K562 (cell line): Measurements from ENCODE around the gene ERLEC1. TPM values are rescaled to one million over a fixed set of nuclear protein-coding genes. Genes with fewer than 3 reads are reported as not detected.

ENCODE experiments used
- ATAC-seq: fragments of 200-7000 bp; cut with Tn5 transposase; 3 replicates; pipeline ENCODE4 v1.9.1; 2020; ENCODE audit warnings: moderate library complexity
- BruUV-seq: library from RNA; stranded (reverse); fragments of 400-500 nt; replicated peaks from 2 replicates; lab custom pipeline; 2021; lab: Mats Ljungman, UMichigan
- CTCF ChIA-PET: fragments of 300-600 bp; formaldehyde crosslinking; extraction: SDS; loops from one replicate; lab custom pipeline; 2021; ENCODE audit warnings: low intra/inter-chr PET ratio; lab: Yijun Ruan, JAX
- POLR2A ChIA-PET: fragments of 300-600, 350-650 bp; sonication (Branson Sonifier 250); formaldehyde crosslinking; extraction: SDS; loops from one replicate; lab custom pipeline; 2021; ENCODE audit warnings: antibody characterized with exemption, inconsistent platforms; lab: Yijun Ruan, JAX
- DNase-seq, 4 experiments: peaks; one replicate each; pipeline versions ENCODE4 v3.0.0 to v3.0.0-alpha.2; 2011 to 2018; ENCODE audit warnings: low spot score in 3 of 4, mixed read lengths in 3 of 4; ENCODE audit errors: extremely low read depth in 1 of 4
- FAIRE-seq: peaks from 2 replicates; lab custom pipeline; 2011; peaks lifted over from hg19 to GRCh38; lab: Jason Lieb, UNC
- H2AFZ ChIP-seq: 2 replicates; pipeline ENCODE4 v1.6.0; 2011; ENCODE audit warnings: low read depth, low read length, control low read depth, inconsistent platforms
- H3K27ac ChIP-seq: fragments of 200-600 bp; 3 replicates; pipeline ENCODE4 v1.8.0; 2011; ENCODE audit warnings: low read depth, mild to moderate bottlenecking, control low read depth, inconsistent platforms, low read length, moderate library complexity, mixed read lengths; ENCODE audit errors: extremely low read depth
- H3K27me3 ChIP-seq, 2 experiments: fragments of 300-600 bp in 1 of 2; 2 replicates in 1 of 2; 3 replicates in 1 of 2; pipeline versions ENCODE4 v1.6.0 to v1.8.0; 2011; ENCODE audit warnings: inconsistent platforms in 2 of 2, low read length in 2 of 2, mild to moderate bottlenecking in 1 of 2, mixed read lengths in 1 of 2, moderate library complexity in 1 of 2; ENCODE audit not compliant: control insufficient read depth in 2 of 2, insufficient read depth in 2 of 2
- H3K36me3 ChIP-seq: fragments of 300-600 bp; 3 replicates; pipeline ENCODE4 v1.8.0; 2011; ENCODE audit warnings: mild to moderate bottlenecking, low read length, inconsistent platforms; ENCODE audit not compliant: control insufficient read depth, insufficient read depth
- H3K4me1 ChIP-seq, 2 experiments: fragments of 200-600 bp in 1 of 2; replicated peaks in 1 of 2; 2 replicates in 1 of 2; 3 replicates in 1 of 2; pipeline versions ENCODE4 v1.5.1 to v1.8.0; 2011; ENCODE audit warnings: inconsistent platforms in 2 of 2, low read length in 2 of 2, mild to moderate bottlenecking in 1 of 2, mixed read lengths in 1 of 2, moderate library complexity in 1 of 2; ENCODE audit not compliant: control insufficient read depth in 2 of 2, insufficient read depth in 2 of 2
- H3K4me2 ChIP-seq: 2 replicates; pipeline ENCODE4 v1.6.1; 2011; ENCODE audit warnings: low read length, control low read depth, inconsistent platforms, mixed read lengths; ENCODE audit not compliant: insufficient read depth
- H3K4me3 ChIP-seq: fragments of 200-600 bp; sonication (generic), shearing (Covaris generic); 2 replicates; pipeline ENCODE4 v1.5.1; 2016; ENCODE audit warnings: control low read depth, inconsistent platforms
- H3K79me2 ChIP-seq: fragments of 200-600 bp; 3 replicates; pipeline ENCODE4 v1.8.0; 2011; ENCODE audit warnings: low read length, inconsistent platforms; ENCODE audit not compliant: control insufficient read depth, insufficient read depth
- H3K9ac ChIP-seq, 2 experiments: 2 replicates each; pipeline versions ENCODE4 v1.6.0 to v1.6.1; 2011; ENCODE audit warnings: low read depth in 2 of 2, low read length in 2 of 2, control low read depth in 1 of 2, inconsistent platforms in 1 of 2, mild to moderate bottlenecking in 1 of 2, mixed read lengths in 1 of 2; ENCODE audit not compliant: insufficient read depth in 1 of 2
- H3K9me1 ChIP-seq: one replicate; pipeline ENCODE4 v1.6.0; 2011; ENCODE audit warnings: inconsistent platforms, mild to moderate bottlenecking, low read length, moderate library complexity; ENCODE audit not compliant: control insufficient read depth, insufficient read depth
- H3K9me3 ChIP-seq: replicated peaks from 2 replicates; pipeline ENCODE4 v1.5.1; 2011; ENCODE audit warnings: low read depth, low read length, inconsistent platforms; ENCODE audit not compliant: control insufficient read depth, insufficient read depth
- H4K20me1 ChIP-seq: replicated peaks from 2 replicates; pipeline ENCODE4 v1.6.1; 2011; ENCODE audit warnings: low read length, inconsistent platforms, mixed read lengths; ENCODE audit not compliant: control insufficient read depth, insufficient read depth
- ARNT ChIP-seq, 2 experiments: fragments of 450-650 bp; IDR thresholded peaks; 2 replicates each; pipeline ENCODE4 v1.6.1; 2016; ENCODE audit warnings: mild to moderate bottlenecking in 1 of 2
- ASH1L ChIP-seq: fragments of 450-650 bp; IDR thresholded peaks from 2 replicates; pipeline ENCODE4 v1.6.1; 2018; ENCODE audit warnings: borderline replicate concordance, mild to moderate bottlenecking, low read depth; ENCODE audit not compliant: partially characterized antibody
- BDP1 ChIP-seq: IDR thresholded peaks from 3 replicates; pipeline ENCODE4 v1.6.1; 2011; ENCODE audit not compliant: insufficient read length, insufficient read depth
- HDAC1 ChIP-seq, 2 experiments: fragments of 450-650 bp; IDR thresholded peaks; 2 replicates each; pipeline ENCODE4 v1.6.1; 2016 to 2017; ENCODE audit warnings: inconsistent platforms in 1 of 2, mild to moderate bottlenecking in 1 of 2, moderate library complexity in 1 of 2
- HNRNPUL1 ChIP-seq: fragments of 200-400 bp; formaldehyde crosslinking; IDR thresholded peaks from 2 replicates; pipeline ENCODE4 v1.6.1; 2017; ENCODE audit warnings: low read length
- KDM2B ChIP-seq: fragments of 250-450 bp; sonication (Bioruptor Pico); IDR thresholded peaks from 2 replicates; pipeline ENCODE4 v1.8.0; 2021; ENCODE audit warnings: mild to moderate bottlenecking, moderate library complexity
- KHSRP ChIP-seq: fragments of 450-650 bp; IDR thresholded peaks from 2 replicates; pipeline ENCODE4 v1.6.1; 2017
- NR2C2 ChIP-seq, 2 experiments: fragments of 200-800 bp in 1 of 2; sonication (Bioruptor generic) in 1 of 2; sonication (generic) in 1 of 2; formaldehyde crosslinking in 1 of 2; IDR thresholded peaks; 2 replicates each; pipeline versions ENCODE4 v1.6.1 to v1.8.0; 2016 to 2022; ENCODE audit warnings: mild to moderate bottlenecking in 1 of 2, missing compliant biosample characterization in 1 of 2, missing genetic modification characterization in 1 of 2, missing genetic modification reagents in 1 of 2
- NR4A1 ChIP-seq, 2 experiments: fragments of 250-450 bp in 1 of 2; fragments of 450-650 bp in 1 of 2; sonication (Bioruptor Pico) in 1 of 2; IDR thresholded peaks; 2 replicates each; pipeline versions ENCODE4 v1.4.0 to v1.6.1; 2016 to 2020; ENCODE audit warnings: mild to moderate bottlenecking in 2 of 2, missing compliant biosample characterization in 1 of 2, missing genetic modification characterization in 1 of 2, moderate library complexity in 1 of 2
- RCOR1 ChIP-seq, 2 experiments: IDR thresholded peaks; 2 replicates each; pipeline ENCODE4 v1.6.1; 2012; ENCODE audit warnings: low read depth in 2 of 2, low read length in 2 of 2, borderline replicate concordance in 1 of 2, improper control_type of control experiment in 1 of 2
- SMAD1 ChIP-seq: fragments of 150-350 bp; IDR thresholded peaks from 2 replicates; pipeline ENCODE4 v1.6.1; 2014; ENCODE audit warnings: low read length, low read depth; ENCODE audit not compliant: partially characterized antibody
- SMARCB1 ChIP-seq: IDR thresholded peaks from 2 replicates; pipeline ENCODE4 v1.6.1; 2011; ENCODE audit warnings: improper control_type of control experiment, low read depth; ENCODE audit not compliant: insufficient read length
- ZC3H11A ChIP-seq: IDR thresholded peaks from 2 replicates; pipeline ENCODE4 v1.6.1; 2012; ENCODE audit warnings: low read depth, low read length, improper control_type of control experiment
- ZNF717 ChIP-seq: fragments of 250-450 bp; sonication (Bioruptor Pico); IDR thresholded peaks from 2 replicates; pipeline ENCODE4 v1.5.0; 2021
- ZNF77 ChIP-seq: fragments of 250-450 bp; sonication (Bioruptor Pico); IDR thresholded peaks from 2 replicates; pipeline ENCODE4 v1.5.0; 2020
- WGBS: fragments of 100-300 bp; shearing (Covaris generic); methylation state at CpG from one replicate; pipeline ENCODE4 v1.1.6; 2016; ENCODE audit warnings: low coverage, mixed read lengths; ENCODE audit not compliant: insufficient coverage; ENCODE audit errors: missing lambda C conversion rate; 5-methylcytosine and 5-hydroxymethylcytosine counted together
- in situ Hi-C: fragments of 300-500 bp; cut with MboI; formaldehyde crosslinking; loops from 4 replicates; pipeline ENCODE4 v1.15.0; 2018; ENCODE audit warnings: inconsistent platforms, mixed read lengths
- intact Hi-C: fragments of 100-400 bp; cut with micrococcal nuclease; formaldehyde crosslinking; loops from 2 replicates; pipeline ENCODE4 v1.14.2; 2022
- polyA plus RNA-seq, 8 experiments: library from polyadenylated mRNA; depleted of rRNA in 4 of 8; stranded (reverse) in 5 of 8; unstranded in 3 of 8; fragments of >200 nt; fragmentation: Nextera tagmentation in 2 of 8; fragmentation: Illumina TruSeq in 1 of 8; extraction: Ambion mirVana in 2 of 8; extraction: Trizol in 1 of 8; gene quantifications; 2 replicates each; pipeline versions ENCODE4 v1.2.1 to v1.2.3, GENCODE V29; 2011 to 2014; ENCODE audit warnings: inconsistent platforms in 1 of 8, missing spikeins in 1 of 8
- total RNA-seq, 7 experiments: library from RNA; depleted of rRNA in 6 of 7; stranded (reverse); fragments of >200 nt in 6 of 7; fragmentation: Illumina TruSeq in 2 of 7; extraction: Trizol in 2 of 7; gene quantifications; 2 replicates each; pipeline versions ENCODE4 v1.2.1 to v1.2.3, GENCODE V29; 2011 to 2021; ENCODE audit warnings: low replicate concordance in 1 of 7
- TF ChIP-seq, protein P1 (sequence below): fragments of 250-450 bp; sonication (Bioruptor Pico); IDR thresholded peaks from 2 replicates; pipeline ENCODE4 v1.8.0; 2022; ENCODE audit warnings: moderate library complexity, mild to moderate bottlenecking, inconsistent platforms
- TF ChIP-seq, protein P2 (sequence below): IDR thresholded peaks from 3 replicates; pipeline ENCODE4 v1.6.1; 2011; ENCODE audit warnings: borderline replicate concordance, mild to moderate bottlenecking, moderate library complexity; ENCODE audit not compliant: insufficient read length; ENCODE audit errors: extremely low read depth
- TF ChIP-seq, protein P3 (sequence below): fragments of 450-650 bp; formaldehyde crosslinking; IDR thresholded peaks from 2 replicates; pipeline ENCODE4 v1.4.0; 2020; ENCODE audit warnings: mild to moderate bottlenecking, moderate library complexity

The ERLEC1 gene
- total and polyA plus RNA-seq, 9 of the 15 experiments (the other 6 are each of a cell fraction or from before 2014, with no cell fraction given) = 12.0 to 41.6 (median 30.6) TPM

DNA sequence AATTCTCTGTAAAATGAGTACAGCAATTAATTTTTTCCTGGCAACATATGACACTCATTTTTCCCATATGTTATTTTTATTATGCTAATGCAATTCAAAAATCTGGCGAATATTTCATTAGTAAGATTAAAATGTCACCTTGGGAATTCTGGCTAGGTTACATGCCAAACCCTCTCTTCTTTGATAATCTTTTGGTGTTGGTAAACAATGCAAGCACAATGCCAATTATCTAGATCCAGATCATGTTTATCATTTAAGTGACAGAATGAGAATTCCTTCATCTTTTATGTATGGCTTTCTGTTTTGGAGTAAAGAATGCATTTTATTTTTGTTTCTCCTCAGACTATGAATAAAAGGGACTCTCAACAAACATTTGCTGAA, 39.2 kb downstream of the ERLEC1 start:
- ChIA-PET POLR2A (no interaction called here), CTCF (no interaction called here)
- H3K36me3 ChIP-seq = no peaks in the 10 kb centered on the region
- no peak for DNase-seq
- in situ Hi-C loops (no loop called here), intact Hi-C loops (loop anchor here (10.0 kb wide), 2 partner anchors 231 to 401 kb away; no protein-coding TSS in a partner anchor)
- no peaks in the 10 kb centered on the region for H3K79me2 ChIP-seq
- no peak overlapping the region for H2AFZ ChIP-seq
- BruUV-seq = no TSS peak
- H3K9me1 ChIP-seq = no peaks in the 10 kb centered on the region
- no peaks in the 10 kb centered on the region for H3K9me3 ChIP-seq
- no peak overlapping the region for H3K27ac ChIP-seq
- no peak overlapping the region for H3K9ac ChIP-seq
- no peak overlapping the region for H3K4me2 ChIP-seq
- WGBS = 10% methylated on average over 1 of the region's 1 CpG
- FAIRE-seq = no peak
- TF ChIP-seq, protein P1, sequence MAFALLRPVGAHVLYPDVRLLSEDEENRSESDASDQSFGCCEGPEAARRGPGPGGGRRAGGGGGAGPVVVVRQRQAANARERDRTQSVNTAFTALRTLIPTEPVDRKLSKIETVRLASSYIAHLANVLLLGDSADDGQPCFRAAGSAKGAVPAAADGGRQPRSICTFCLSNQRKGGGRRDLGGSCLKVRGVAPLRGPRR (CRISPR knock-in tag) = no peak
- TF ChIP-seq NR4A1 (CRISPR knock-in tag; IDR thresholded peaks at IDR 0.05) = no peak
- TF ChIP-seq NR4A1 (tag; IDR thresholded peaks at IDR 0.05) = no peak
- no peak for TF ChIP-seq ASH1L
- no peak for TF ChIP-seq KHSRP
- TF ChIP-seq ZNF717 (CRISPR knock-in tag) = no peak
- TF ChIP-seq, protein P2, sequence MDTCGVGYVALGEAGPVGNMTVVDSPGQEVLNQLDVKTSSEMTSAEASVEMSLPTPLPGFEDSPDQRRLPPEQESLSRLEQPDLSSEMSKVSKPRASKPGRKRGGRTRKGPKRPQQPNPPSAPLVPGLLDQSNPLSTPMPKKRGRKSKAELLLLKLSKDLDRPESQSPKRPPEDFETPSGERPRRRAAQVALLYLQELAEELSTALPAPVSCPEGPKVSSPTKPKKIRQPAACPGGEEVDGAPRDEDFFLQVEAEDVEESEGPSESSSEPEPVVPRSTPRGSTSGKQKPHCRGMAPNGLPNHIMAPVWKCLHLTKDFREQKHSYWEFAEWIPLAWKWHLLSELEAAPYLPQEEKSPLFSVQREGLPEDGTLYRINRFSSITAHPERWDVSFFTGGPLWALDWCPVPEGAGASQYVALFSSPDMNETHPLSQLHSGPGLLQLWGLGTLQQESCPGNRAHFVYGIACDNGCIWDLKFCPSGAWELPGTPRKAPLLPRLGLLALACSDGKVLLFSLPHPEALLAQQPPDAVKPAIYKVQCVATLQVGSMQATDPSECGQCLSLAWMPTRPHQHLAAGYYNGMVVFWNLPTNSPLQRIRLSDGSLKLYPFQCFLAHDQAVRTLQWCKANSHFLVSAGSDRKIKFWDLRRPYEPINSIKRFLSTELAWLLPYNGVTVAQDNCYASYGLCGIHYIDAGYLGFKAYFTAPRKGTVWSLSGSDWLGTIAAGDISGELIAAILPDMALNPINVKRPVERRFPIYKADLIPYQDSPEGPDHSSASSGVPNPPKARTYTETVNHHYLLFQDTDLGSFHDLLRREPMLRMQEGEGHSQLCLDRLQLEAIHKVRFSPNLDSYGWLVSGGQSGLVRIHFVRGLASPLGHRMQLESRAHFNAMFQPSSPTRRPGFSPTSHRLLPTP = no peak
- TF ChIP-seq ZC3H11A = no peak
- no peak for TF ChIP-seq SMAD1
- TF ChIP-seq, protein P3, sequence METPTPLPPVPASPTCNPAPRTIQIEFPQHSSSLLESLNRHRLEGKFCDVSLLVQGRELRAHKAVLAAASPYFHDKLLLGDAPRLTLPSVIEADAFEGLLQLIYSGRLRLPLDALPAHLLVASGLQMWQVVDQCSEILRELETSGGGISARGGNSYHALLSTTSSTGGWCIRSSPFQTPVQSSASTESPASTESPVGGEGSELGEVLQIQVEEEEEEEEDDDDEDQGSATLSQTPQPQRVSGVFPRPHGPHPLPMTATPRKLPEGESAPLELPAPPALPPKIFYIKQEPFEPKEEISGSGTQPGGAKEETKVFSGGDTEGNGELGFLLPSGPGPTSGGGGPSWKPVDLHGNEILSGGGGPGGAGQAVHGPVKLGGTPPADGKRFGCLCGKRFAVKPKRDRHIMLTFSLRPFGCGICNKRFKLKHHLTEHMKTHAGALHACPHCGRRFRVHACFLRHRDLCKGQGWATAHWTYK = no peak
- no peak for TF ChIP-seq HNRNPUL1
- no peak for TF ChIP-seq BDP1
- no peak for TF ChIP-seq KDM2B (CRISPR knock-in tag)
- TF ChIP-seq ARNT (IDR thresholded peaks at IDR 0.05) = no peak
- TF ChIP-seq NR2C2 (CRISPR knock-in tag; IDR thresholded peaks at IDR 0.05) = no peak
- TF ChIP-seq NR2C2 (tag; IDR thresholded peaks at IDR 0.05) = no peak
- no peak for TF ChIP-seq ZNF77
- TF ChIP-seq HDAC1 (IDR thresholded peaks at IDR 0.05) = no peak
- no peak for TF ChIP-seq RCOR1 (IDR thresholded peaks at IDR 0.05; ENCODE audit: borderline replicate concordance in 1 of 2, low read depth in 2 of 2, low read length in 2 of 2)
- TF ChIP-seq SMARCB1 = no peak
- no peak overlapping the region for H3K4me3 ChIP-seq
- H3K27me3 ChIP-seq = no peaks in the 10 kb centered on the region
- no peaks in the 10 kb centered on the region for H3K4me1 ChIP-seq
- no peaks in the 10 kb centered on the region for H4K20me1 ChIP-seq
- no peak for ATAC-seq
